IPS-20b (cell line): ENCODE results near the gene CLEC7A.

Experiments
- H3K27ac ChIP-seq: one replicate; pipeline ENCODE4 v1.5.1; 2013; ENCODE audit warnings: low read length
- H3K27me3 ChIP-seq: 2 replicates; pipeline ENCODE4 v1.6.1; 2013; ENCODE audit warnings: mild to moderate bottlenecking, low read length, inconsistent platforms; ENCODE audit not compliant: insufficient read depth
- H3K36me3 ChIP-seq: 2 replicates; pipeline ENCODE4 v1.6.1; 2013; ENCODE audit warnings: low read depth, mild to moderate bottlenecking, inconsistent platforms, low read length, moderate library complexity; ENCODE audit not compliant: insufficient read depth
- H3K4me1 ChIP-seq: 2 replicates; pipeline ENCODE4 v1.6.1; 2013; ENCODE audit warnings: mild to moderate bottlenecking, control low read depth, inconsistent platforms, low read length, moderate library complexity; ENCODE audit not compliant: insufficient read depth
- H3K4me3 ChIP-seq: 2 replicates; pipeline ENCODE4 v1.5.1; 2013; ENCODE audit warnings: mild to moderate bottlenecking, low read length, inconsistent platforms
- H3K9ac ChIP-seq: 2 replicates; pipeline ENCODE4 v1.6.1; 2013; ENCODE audit warnings: low read depth, mild to moderate bottlenecking, inconsistent platforms, low read length, moderate library complexity
- H3K9me3 ChIP-seq: 2 replicates; pipeline ENCODE4 v1.6.1; 2013; ENCODE audit warnings: mild to moderate bottlenecking, low read depth, low read length, inconsistent platforms; ENCODE audit not compliant: insufficient read depth

Gene CLEC7A

DNA sequence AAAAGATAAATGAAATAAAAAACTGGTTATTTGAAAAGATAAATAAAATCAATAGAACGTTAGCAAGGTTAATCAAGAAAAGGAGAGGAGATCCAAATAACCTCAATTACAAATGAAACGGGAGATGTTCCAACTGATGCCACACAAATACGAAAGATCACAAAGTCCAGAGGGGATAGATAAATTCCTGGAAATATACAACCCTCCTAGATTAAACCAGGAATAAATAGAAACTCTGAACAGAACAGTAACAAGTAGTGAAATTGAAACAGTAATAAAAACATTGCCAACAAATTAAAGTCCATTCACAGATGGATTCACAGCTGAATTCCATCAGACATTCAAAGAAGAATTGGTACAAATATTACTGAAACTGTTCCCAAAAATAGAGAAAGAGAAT is 43.6 kb downstream of the CLEC7A start:
- no peaks in the 10 kb centered on the region for H3K27me3 ChIP-seq
- H3K4me3 ChIP-seq, result no peak overlapping the region
- no peak overlapping the region for H3K27ac ChIP-seq
- no peak overlapping the region for H3K9ac ChIP-seq
- no peaks in the 10 kb centered on the region for H3K9me3 ChIP-seq
- no peaks in the 10 kb centered on the region for H3K36me3 ChIP-seq
- H3K4me1 ChIP-seq, result no peaks in the 10 kb centered on the region

DNA sequence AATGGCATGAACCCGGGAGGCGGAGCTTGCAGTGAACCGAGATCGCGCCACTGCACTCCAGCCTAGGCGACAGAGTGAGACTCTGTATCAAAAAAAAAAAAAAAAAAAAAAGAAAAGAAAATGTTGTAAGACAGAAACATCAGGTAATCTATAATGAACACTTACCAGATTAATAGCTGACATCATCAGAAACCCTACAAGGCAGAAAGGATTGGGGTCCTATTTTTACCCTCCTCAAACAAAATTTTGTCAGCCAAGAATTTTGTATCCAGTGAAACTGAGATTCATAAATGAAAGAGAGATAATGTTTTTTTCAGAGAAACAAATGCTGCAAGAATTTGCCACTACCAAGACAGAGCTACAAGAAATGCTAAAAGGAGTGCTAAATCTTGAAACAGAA is 45.3 kb downstream of the CLEC7A start:
- no peak overlapping the region for H3K4me3 ChIP-seq
- H3K9me3 ChIP-seq, result no peaks in the 10 kb centered on the region
- no peaks in the 10 kb centered on the region for H3K36me3 ChIP-seq
- no peak overlapping the region for H3K9ac ChIP-seq
- H3K27me3 ChIP-seq, result no peaks in the 10 kb centered on the region
- no peaks in the 10 kb centered on the region for H3K4me1 ChIP-seq
- no peak overlapping the region for H3K27ac ChIP-seq

DNA sequence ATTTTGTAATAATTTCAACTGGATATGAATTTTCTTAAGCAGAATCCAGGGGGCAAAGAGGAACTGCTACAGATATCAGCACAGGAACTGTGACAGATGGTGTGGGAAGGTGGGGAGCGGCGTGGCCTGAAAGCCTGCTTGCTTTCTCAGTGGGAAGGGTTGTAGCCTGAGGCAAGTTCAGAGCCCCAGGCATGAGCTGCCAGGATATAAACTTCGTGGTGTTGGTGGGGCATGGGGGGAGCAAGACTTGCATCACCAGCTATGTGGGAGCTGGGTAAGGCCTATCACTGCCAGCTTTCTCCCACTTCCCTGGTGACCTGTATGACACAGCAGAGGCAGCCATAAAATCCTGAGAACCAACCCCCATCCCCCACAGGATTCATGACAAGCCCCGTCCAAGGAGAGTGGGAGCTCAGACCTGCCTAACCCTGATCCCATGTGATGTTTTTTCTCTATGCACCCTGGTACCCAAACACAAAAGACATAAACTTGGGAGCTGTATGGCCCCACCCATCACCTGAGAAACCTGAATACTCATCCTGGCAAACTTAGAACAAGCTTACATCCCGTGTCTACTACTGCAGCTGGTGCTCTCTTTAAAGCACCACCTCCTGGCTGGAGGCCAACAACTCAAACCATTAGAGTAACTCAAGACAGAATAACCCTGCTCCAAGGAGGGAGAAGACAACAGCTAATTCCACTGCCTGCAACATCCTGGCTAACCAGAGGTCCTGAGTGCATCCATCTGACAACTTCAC is 47.7 kb downstream of the CLEC7A start:
- Histone ChIP-seq H3K9ac (no peak overlapping the region), H3K27me3 (no peaks in the 10 kb centered on the region), H3K9me3 (no peaks in the 10 kb centered on the region), H3K27ac (no peak overlapping the region), H3K4me1 (no peaks in the 10 kb centered on the region), H3K4me3 (no peak overlapping the region), H3K36me3 (no peaks in the 10 kb centered on the region)

DNA sequence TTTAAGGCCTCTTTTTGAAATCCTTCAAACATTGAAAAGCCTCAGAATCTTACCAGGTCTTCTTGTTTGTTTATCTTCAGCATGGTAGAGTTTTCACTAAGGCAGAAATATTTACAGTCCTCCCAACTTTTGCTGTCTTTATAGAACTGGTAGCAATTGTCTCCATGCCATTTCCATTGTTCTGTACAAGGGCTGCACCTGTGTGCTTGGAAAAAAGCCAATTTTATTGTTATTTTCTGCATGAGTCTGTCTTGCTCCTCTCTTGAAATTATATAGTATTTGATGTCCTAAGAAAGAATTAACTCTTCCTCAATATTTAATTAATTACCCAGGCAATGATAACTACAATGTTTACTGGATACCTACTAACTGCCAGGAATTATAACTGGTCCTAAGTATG is 54.5 kb downstream of the CLEC7A start:
- Histone ChIP-seq H3K36me3 (no peaks in the 10 kb centered on the region), H3K9ac (no peak overlapping the region), H3K4me3 (no peak overlapping the region), H3K4me1 (no peaks in the 10 kb centered on the region), H3K9me3 (no peaks in the 10 kb centered on the region), H3K27me3 (no peaks in the 10 kb centered on the region), H3K27ac (no peak overlapping the region)

DNA sequence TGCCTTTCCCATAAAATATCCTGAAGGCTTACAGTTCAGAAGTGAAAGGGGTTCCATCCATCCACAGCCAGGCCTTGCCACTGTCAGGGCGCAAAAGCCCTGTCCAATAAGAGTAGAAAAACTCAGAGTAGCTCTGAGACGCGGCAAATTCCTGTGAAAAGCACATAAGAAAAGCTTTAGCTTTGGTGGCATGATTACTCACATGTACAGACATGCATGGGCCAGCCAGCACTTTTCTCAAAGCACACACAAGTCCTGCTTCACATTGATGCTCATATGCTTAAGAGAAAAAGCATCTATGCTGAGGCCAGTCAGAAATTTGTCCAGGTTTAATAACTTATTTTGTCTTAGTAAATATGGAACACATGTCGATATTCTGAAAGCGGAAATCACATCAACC is 56.7 kb downstream of the CLEC7A start:
- Histone ChIP-seq H3K27me3 (no peaks in the 10 kb centered on the region), H3K27ac (no peak overlapping the region), H3K9me3 (no peaks in the 10 kb centered on the region), H3K36me3 (no peaks in the 10 kb centered on the region), H3K9ac (no peak overlapping the region), H3K4me1 (no peaks in the 10 kb centered on the region), H3K4me3 (no peak overlapping the region)

DNA sequence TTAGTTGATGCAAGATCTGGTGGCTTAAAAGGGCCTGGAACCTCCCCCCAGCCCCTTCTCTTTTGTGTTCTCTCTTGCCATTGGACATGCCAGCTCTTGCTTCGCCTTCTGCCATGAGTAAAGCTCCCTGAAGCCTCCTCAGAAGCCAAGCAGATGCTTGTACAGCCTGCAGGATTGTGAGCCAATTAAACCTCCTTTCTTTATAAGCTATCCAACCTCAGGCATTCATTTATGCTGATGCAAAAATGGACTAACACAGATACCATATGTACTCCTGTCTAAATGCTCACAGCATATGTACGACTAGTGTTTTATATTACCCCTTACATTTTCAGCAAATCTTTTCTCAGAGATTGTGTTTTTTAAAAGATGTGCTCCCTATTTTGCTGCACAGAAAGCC is 57.9 kb downstream of the CLEC7A start:
- H3K27me3 ChIP-seq, result no peaks in the 10 kb centered on the region
- no peak overlapping the region for H3K9ac ChIP-seq
- H3K4me3 ChIP-seq, result no peak overlapping the region
- no peak overlapping the region for H3K27ac ChIP-seq
- no peaks in the 10 kb centered on the region for H3K4me1 ChIP-seq
- no peaks in the 10 kb centered on the region for H3K9me3 ChIP-seq
- no peaks in the 10 kb centered on the region for H3K36me3 ChIP-seq

DNA sequence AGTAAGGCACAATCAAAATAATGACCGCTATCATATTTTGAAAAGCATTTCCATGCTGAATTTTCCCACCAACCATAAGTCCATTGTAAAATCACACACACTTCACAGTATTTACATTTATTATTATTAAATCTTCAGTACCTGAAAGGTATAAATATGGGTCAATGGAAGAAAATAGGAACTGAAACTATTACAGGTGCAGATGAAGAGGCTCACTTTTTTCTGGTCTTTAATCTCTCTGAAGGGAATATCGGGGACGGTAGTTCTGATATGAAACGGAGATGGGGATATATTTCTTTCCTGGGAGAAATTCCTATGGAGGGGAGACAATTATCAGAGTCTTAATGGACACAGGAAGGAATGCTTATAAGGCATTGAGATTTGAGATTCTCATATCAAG is 59.6 kb downstream of the CLEC7A start:
- Histone ChIP-seq H3K4me3 (no peak overlapping the region), H3K4me1 (peaks cover under 1% of the 10 kb centered on the region; the same call in 1 of the 2 replicates), H3K9me3 (no peaks in the 10 kb centered on the region), H3K27me3 (no peaks in the 10 kb centered on the region), H3K9ac (no peak overlapping the region), H3K36me3 (no peaks in the 10 kb centered on the region), H3K27ac (no peak overlapping the region)

DNA sequence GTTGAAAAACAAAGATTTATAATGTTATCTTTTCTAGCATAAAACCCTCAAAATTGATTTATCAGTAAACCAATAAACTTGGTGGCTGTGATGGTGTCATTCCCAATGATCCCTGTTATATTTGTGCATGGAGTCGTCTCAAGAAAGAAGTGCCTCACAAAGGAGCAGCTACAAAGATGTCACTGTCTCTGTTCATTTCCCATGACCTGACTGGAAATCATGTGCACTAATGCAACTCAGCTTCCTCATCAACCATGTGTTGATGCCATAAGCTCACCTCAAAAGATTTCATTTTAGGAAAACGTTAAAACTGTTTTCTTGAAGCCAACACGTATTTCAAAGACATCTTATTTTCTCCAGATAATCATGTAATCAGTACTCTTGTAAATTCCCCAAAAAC is 60.0 kb downstream of the CLEC7A start:
- H3K27me3 ChIP-seq, result no peaks in the 10 kb centered on the region
- no peak overlapping the region for H3K4me3 ChIP-seq
- H3K4me1 ChIP-seq, result peaks cover 3% of the 10 kb centered on the region; the same call in 1 of the 2 replicates
- no peak overlapping the region for H3K9ac ChIP-seq
- no peaks in the 10 kb centered on the region for H3K36me3 ChIP-seq
- H3K27ac ChIP-seq, result no peak overlapping the region
- H3K9me3 ChIP-seq, result no peaks in the 10 kb centered on the region

DNA sequence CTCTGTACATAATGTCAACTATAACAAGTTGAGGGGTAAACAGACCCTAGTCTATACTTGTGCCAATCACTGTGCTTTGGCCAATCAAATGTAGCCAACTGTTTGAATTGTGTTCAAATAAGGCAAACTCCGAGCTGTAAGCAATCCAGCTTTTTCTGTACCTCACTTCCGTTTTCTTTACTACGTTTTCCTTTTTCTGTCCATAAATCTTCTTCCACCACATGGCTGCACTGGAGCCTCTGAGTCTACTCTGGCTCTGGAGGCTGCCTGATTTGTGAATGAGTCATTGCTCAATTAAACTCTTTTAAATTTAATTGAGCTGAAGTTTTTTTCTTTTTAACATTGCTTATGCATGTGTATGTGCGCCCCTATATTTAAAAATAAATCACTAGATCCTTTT is 60.9 kb downstream of the CLEC7A start:
- H3K36me3 ChIP-seq, result no peaks in the 10 kb centered on the region
- no peaks in the 10 kb centered on the region for H3K27me3 ChIP-seq
- H3K4me3 ChIP-seq, result no peak overlapping the region
- no peak overlapping the region for H3K9ac ChIP-seq
- H3K4me1 ChIP-seq, result peaks cover 3% of the 10 kb centered on the region; the same call in 1 of the 2 replicates
- H3K27ac ChIP-seq, result no peak overlapping the region
- no peaks in the 10 kb centered on the region for H3K9me3 ChIP-seq

DNA sequence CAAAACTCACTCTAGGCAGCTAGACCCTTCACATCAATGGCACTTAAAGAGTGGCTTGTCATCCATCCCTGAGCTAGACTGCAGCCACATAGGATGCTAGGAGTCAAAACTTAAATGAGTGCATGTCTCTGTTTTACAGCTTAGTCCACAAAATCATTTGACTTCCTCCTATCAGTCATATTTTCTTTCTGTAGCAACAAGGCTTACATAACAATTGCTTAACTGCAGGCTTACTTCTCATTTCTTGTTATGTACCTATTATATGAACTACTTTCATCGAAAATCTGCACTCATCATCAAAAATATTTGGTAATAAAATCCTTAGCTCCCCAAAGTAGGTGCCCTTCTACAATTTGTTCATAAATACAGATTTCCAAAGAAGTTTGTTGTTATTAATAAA is 61.4 kb downstream of the CLEC7A start:
- H3K27ac ChIP-seq, result no peak overlapping the region
- H3K4me3 ChIP-seq, result no peak overlapping the region
- no peaks in the 10 kb centered on the region for H3K36me3 ChIP-seq
- peaks cover 3% of the 10 kb centered on the region; the same call in 1 of the 2 replicates for H3K4me1 ChIP-seq
- H3K9ac ChIP-seq, result no peak overlapping the region
- H3K27me3 ChIP-seq, result no peaks in the 10 kb centered on the region
- no peaks in the 10 kb centered on the region for H3K9me3 ChIP-seq

DNA sequence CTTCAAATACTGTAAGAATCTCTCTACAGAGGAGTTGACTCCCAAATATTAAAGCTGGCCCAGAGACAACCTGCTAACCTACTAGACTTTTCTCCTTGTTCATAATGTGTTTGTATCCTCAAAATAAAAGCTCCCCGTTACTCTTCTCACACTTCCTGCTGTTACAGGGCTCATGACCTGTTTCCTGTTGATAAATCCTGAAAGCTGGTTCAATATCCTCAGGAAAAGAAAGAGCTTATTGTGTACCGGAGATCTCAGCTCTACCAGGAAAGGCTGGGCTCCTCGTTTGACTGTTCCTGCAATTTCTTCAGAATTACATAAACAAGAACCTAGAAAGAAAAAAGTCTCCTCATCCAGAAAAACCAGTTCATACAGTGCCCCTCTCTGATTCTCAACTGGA is 62.1 kb downstream of the CLEC7A start:
- Histone ChIP-seq H3K27ac (no peak overlapping the region), H3K9me3 (no peaks in the 10 kb centered on the region), H3K9ac (no peak overlapping the region), H3K4me1 (peaks cover 3% of the 10 kb centered on the region; the same call in 1 of the 2 replicates), H3K4me3 (no peak overlapping the region), H3K27me3 (no peaks in the 10 kb centered on the region), H3K36me3 (no peaks in the 10 kb centered on the region)

DNA sequence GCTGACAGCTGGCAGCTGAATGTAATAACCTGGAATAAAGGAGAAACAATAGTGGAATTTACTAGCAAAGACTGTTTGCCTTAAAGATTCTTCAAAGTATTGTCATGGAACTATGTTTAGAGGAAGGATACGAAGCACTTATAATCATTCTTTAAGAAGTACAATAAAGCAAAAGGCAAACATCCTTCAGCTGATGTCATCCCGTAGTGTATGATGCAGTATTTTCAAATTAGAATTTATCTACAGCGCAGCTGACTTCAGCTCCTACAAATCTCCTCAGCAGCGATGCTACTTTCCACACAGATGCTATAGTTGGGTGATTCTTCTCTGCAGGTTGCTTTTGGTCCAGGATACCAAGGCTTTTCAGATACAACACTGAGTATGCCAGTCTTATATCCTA is 62.7 kb downstream of the CLEC7A start:
- peaks cover 3% of the 10 kb centered on the region; the same call in 1 of the 2 replicates for H3K4me1 ChIP-seq
- no peak overlapping the region for H3K9ac ChIP-seq
- H3K27ac ChIP-seq, result no peak overlapping the region
- H3K36me3 ChIP-seq, result no peaks in the 10 kb centered on the region
- no peak overlapping the region for H3K4me3 ChIP-seq
- H3K27me3 ChIP-seq, result no peaks in the 10 kb centered on the region
- no peaks in the 10 kb centered on the region for H3K9me3 ChIP-seq
